NOMO-1 treated with DMSO at 0.1 percent for 48 hours (cell line): ENCODE measurements around the gene DROSHA.
"Not testable (repeated sequence)": the region's sequence is repeated elsewhere in the genome, so short reads cannot be mapped to it uniquely, and the experiment has no call there.

Source experiments
- DNase-seq: peaks from one replicate; lab custom pipeline; 2025; ENCODE audit not compliant: unreplicated experiment; lab: John Stamatoyannopoulos, UW

The DROSHA gene

GRCh38 chr5:31415960-31416359 is 115.9 kb downstream of the DROSHA start:
- no peak for DNase-seq

GRCh38 chr5:31415009-31415923 is 116.6 kb downstream of the DROSHA start:
- DNase-seq: no peak

GRCh38 chr5:31413030-31413812 is 118.7 kb downstream of the DROSHA start:
- no peak for DNase-seq

GRCh38 chr5:31412324-31412723 is 119.6 kb downstream of the DROSHA start:
- no peak for DNase-seq

DNA sequence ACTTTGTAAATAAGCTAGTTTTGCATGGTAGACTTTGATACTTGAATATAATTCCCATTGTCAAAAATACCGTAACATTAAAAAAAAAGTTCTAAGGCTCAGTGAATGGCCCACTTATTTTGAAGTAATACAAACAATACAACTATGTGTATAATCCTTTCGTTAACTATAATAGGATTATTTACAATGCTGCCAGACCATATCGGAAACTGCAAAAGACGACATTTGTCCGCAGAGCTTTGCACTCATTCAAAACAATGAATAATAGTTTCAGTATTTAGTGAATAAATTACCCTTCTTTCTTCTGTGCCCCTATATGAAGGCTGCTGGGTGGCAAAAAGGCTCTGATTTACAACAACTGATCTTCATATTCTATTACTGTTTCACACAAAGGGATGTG is 121.8 kb downstream of the DROSHA start:
- DNase-seq: no peak

- no peak for DNase-seq
Measured at GRCh38 chr5:31408814-31409213, 123.1 kb downstream of the DROSHA start.

DNA sequence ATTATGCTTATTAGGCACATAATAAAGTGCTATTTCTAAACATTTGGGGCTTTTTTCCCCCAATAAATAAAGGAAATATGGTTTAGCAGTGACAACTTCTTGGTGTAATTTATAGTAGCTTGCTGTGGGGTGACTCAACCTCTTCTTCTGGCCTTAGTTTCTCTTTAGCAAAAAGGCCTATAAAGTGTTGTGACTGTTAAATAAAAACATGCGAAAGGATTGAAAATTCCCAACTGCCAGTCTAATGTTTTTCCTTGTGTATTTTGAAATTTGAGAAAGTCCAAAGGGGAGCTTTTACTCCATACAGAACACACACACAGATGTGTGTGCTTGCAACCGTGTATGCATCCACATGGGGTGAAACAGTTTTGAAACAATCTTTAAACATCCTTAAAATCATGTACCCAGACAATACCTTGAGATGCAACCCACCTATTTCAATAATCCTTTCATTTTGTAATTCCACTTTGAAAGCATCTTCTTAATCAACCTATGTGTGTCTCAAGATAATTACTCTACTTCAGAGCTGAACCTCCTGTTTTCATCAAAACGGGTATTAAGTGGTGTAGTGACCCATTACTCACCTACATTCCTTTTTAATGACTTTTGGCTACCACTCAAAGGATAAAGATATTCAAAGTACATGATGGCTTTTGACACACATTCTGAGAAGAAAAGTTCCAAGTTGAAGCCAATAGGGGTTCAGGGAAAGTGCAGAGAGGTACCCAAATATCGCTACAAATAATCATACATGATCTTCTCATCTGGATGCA is 123.8 kb downstream of the DROSHA start:
- no peak for DNase-seq

DNA sequence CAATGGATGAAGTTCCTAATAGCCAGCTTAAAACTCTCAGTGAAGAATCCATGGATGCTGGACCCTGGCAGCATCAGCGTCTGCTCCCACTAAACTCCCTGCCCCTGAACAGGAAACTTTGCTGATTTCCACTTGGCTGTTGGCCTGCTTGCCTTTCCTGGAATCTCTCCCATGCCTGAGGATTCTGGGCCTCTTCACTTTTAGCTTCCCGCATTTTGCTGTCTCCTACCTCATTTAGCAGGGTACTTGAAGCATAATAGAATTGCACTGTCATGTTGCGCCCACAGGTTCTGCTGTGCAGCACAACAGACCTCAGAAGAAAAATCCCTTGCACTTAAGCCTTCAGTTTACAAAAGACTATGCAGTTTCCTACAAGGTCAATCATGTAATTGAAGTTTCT is 127.6 kb downstream of the DROSHA start:
- DNase-seq: no peak

GRCh38 chr5:31401691-31402090 is 130.2 kb downstream of the DROSHA start:
- no peak for DNase-seq

GRCh38 chr5:31397926-31398557 is 133.9 kb downstream of the DROSHA start:
- no peak for DNase-seq

- DNase-seq: no peak
Measured at GRCh38 chr5:31396611-31397295, 135.1 kb downstream of the DROSHA start.

DNA sequence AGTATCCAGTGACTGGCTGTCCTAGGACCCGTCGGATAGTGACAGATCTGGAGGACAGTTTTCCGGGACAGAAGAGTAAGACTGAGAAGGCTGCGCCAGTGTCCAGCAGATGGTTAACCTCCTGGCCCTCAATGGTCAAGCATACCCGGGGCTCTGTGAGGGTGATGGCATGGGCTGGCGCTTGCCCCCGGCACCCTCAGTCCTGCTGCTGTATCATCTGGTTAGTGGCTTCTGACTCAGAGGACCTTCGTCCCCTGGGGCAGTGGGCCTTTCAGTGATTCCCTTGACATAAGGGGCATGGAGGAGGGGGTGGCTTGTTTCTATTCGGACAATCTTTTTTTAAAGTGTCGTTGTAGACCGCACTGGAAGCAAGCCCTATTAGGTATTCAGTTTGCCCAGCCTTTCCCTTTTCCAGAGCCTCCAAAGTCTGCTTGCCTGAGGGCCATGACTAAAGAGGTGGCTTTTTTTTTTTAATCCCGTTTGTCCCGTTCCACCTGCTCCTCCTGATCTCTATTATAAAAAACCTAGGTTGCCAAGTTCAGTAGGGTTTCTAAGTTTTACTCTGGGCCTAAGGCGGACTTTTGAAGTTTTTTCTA is 136.3 kb downstream of the DROSHA start:
- DNase-seq: not testable (repeated sequence)

GRCh38 chr5:31393126-31393525 is 138.8 kb downstream of the DROSHA start:
- no peak for DNase-seq

DNA sequence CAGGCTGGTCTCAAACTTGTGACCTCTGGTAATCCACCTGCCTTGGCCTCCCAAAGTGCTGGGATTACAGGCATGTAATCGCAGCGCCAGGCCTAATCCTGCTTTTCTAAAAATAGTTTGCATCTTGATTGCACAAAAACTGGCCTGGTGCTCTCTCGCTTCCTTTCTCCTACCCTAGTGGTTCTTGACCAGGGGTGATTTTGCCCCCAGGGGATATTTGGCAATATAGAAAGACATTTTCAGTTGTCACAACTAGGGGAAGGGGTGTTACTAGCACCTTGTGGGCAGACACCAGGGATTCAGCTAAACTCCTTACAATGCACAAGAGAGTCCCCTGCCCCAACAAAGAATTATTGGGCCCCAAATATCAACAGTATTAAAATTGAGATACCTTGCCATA is 139.8 kb downstream of the DROSHA start:
- no peak for DNase-seq

DNA sequence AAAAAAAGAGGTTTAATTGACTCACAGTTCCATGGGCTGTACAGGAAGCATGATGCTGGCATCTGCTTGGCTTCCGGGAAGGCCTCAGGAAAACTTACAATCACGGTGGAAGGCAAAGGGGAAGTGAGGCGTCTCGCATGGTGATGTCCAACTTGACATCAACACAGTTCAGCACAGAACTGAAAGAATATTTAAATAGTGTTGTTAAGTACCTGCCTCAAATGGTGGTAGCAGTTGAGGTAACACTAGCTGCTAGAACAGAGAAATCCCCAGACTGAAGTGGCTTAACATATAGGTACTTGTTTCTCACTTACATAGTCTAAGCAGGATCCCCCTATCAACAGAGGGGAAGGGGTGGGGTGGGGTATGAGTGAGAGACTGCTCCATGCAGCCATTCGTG is 141.6 kb downstream of the DROSHA start:
- DNase-seq: no peak

DNA sequence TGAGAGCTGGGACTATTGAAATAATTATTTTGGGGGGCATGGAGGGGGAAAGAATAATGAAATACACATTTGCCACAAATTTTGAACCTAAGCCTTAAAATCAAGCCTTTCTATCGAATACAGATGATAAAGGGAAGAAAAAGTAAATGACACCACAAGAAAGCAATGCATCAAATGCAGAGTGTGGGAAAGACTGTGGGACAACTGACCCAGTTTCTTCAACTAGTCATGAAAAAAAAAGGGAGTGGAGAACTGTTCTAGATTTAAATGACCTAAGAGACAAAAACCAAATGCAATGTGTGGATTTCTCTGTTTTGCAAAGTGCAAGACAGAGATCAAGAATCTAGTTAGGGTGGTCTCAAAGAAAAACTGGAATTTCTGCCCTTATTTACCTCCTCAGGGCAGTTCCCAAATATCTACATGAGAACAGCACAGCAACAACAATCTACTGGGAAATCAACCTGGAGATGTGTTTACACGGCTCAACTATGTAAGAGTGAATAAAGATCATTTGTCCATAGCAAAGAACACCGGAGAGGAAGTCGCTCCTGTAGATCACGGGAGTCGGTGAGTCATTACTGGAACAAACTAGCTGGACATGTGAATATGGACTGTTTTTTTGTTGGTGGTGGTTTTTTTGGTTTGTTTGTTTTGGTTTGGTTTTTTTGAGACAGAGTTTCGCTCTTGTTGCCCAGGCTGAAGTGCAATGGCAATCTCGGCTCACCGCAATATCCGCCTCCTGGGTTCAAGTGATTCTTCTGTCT is 145.9 kb downstream of the DROSHA start:
- DNase-seq: no peak

DNA sequence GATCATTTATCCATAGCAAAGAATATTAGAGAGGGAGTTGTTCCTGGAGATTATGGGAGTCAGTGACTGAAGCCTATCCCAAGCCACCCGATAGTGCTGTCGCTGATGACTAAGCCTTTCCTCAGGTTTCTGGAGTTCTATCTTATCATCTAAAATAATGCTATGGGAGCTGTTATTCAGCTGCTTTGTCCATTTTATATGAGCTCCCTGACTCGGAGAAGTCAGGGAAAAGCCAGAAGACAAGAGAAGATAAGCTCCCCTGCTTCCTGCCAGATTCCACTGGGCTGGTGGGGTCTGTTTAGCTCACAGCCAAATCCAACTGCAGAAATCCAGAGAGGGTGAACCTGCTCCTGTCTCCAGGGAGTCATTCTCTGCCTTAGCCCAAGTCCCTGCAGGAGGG is 148.2 kb downstream of the DROSHA start:
- no peak for DNase-seq

DNA sequence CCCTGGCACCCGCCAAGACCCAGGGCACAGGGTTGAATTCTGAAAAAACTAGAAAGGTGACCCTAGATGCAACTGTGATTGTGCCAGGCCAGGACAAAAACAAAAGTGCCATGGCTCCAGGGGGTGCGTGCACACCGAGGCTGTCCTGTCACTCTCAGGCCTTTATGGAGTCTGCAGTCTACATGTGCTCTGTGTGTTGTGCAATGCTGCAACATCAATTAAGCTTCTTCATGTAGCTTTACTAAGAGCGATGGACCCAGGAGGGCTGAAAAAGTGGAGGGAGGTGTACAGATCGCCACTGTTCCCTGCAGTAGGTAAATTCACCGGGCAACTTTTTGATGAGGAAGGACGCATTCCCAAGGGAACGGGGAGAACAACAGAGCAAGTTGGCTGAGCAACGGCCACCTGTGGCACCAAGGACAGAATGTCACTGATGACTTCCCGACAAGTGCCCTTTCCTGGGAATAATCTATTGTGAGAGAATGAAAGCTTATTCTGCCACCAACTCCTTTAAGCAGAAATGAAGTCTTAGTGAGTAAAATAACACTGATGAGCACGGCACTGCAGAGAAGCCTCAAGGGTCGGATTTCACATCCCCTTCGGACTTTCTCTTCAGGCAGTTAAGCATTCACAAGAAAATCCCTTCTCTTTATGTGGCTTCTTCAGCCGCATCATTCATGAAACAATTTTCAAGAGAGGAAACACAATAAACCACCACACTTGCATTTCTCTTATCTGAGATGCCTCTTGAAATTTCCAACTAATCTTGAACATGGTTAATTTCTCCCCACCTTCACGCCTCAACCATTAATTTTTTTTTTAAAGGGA is 149.6 kb downstream of the DROSHA start:
- no peak for DNase-seq
